SU-DHL-6 (cell line): ENCODE data around the gene FGF7.

Source experiments
- EZH2phosphoT487 ChIP-seq: fragments of 200-600 bp; sonication (generic), shearing (Covaris generic); conservative IDR thresholded peaks from 2 replicates; pipeline ENCODE4 v1.6.1; 2018; ENCODE audit warnings: mild to moderate bottlenecking, antibody characterized with exemption, low read length, moderate library complexity, mixed read lengths
- TF ChIP-seq, protein P1 (sequence below): fragments of 200-600 bp; sonication (generic); IDR thresholded peaks from one replicate; pipeline ENCODE4 v1.5.1; 2017; ENCODE audit warnings: antibody characterized with exemption, mild to moderate bottlenecking, low read length, moderate library complexity; ENCODE audit not compliant: insufficient read depth, poor library complexity, severe bottlenecking

- TF ChIP-seq, protein P1, sequence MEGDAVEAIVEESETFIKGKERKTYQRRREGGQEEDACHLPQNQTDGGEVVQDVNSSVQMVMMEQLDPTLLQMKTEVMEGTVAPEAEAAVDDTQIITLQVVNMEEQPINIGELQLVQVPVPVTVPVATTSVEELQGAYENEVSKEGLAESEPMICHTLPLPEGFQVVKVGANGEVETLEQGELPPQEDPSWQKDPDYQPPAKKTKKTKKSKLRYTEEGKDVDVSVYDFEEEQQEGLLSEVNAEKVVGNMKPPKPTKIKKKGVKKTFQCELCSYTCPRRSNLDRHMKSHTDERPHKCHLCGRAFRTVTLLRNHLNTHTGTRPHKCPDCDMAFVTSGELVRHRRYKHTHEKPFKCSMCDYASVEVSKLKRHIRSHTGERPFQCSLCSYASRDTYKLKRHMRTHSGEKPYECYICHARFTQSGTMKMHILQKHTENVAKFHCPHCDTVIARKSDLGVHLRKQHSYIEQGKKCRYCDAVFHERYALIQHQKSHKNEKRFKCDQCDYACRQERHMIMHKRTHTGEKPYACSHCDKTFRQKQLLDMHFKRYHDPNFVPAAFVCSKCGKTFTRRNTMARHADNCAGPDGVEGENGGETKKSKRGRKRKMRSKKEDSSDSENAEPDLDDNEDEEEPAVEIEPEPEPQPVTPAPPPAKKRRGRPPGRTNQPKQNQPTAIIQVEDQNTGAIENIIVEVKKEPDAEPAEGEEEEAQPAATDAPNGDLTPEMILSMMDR: no peak
- TF ChIP-seq EZH2phosphoT487: no peak
Observed at GRCh38 chr15:49427372-49427771, 4.3 kb downstream of the FGF7 start.
